T follicular helper cell (primary cell): Measurements from ENCODE around the gene CCDC63.
"Not testable (repeated sequence)": the region's sequence is repeated elsewhere in the genome, so short reads cannot be mapped to it uniquely, and the experiment has no call there.

Experiments
- DNase-seq: peaks from one replicate; pipeline ENCODE4 v3.0.0-alpha.2; 2020; ENCODE audit warnings: low read depth

The CCDC63 gene

GRCh38 chr12:110923192-110923591 lies 76.4 kb downstream of the CCDC63 start:
- no peak for DNase-seq

GRCh38 chr12:110923692-110924334 lies 77.0 kb downstream of the CCDC63 start:
- no peak for DNase-seq

- DNase-seq = no peak
These were observed 80.8 kb downstream of the CCDC63 start for GRCh38 chr12:110927546-110927945.

GRCh38 chr12:110928700-110929099 lies 81.9 kb downstream of the CCDC63 start:
- no peak for DNase-seq

- no peak for DNase-seq
These were observed 83.0 kb downstream of the CCDC63 start for GRCh38 chr12:110929818-110930217.

- DNase-seq = no peak
These were observed 83.8 kb downstream of the CCDC63 start for GRCh38 chr12:110930348-110931314.

- no peak for DNase-seq
These were observed 84.5 kb downstream of the CCDC63 start for GRCh38 chr12:110931315-110931728.

GRCh38 chr12:110932046-110932445 lies 85.3 kb downstream of the CCDC63 start:
- DNase-seq = no peak

- no peak for DNase-seq
These were observed 86.7 kb downstream of the CCDC63 start for GRCh38 chr12:110933326-110933974.

- DNase-seq = no peak
These were observed 87.5 kb downstream of the CCDC63 start for GRCh38 chr12:110934093-110934852.

- DNase-seq = no peak
These were observed 88.8 kb downstream of the CCDC63 start for GRCh38 chr12:110935588-110935987.

- no peak for DNase-seq
These were observed 89.7 kb downstream of the CCDC63 start for GRCh38 chr12:110936367-110937103.

- peak; percentile 27 for DNase-seq
These were observed 90.4 kb downstream of the CCDC63 start for GRCh38 chr12:110937104-110937641.

- DNase-seq = no peak
These were observed 93.5 kb downstream of the CCDC63 start for GRCh38 chr12:110940296-110940695.

- DNase-seq = no peak
These were observed 94.1 kb downstream of the CCDC63 start for GRCh38 chr12:110940933-110941332.

- DNase-seq = no peak
These were observed 94.6 kb downstream of the CCDC63 start for GRCh38 chr12:110941391-110941790.

- DNase-seq = no peak
These were observed 96.6 kb downstream of the CCDC63 start for GRCh38 chr12:110943373-110943772.

GRCh38 chr12:110948041-110948440 lies 101.3 kb downstream of the CCDC63 start:
- no peak for DNase-seq

GRCh38 chr12:110950466-110950865 lies 103.7 kb downstream of the CCDC63 start:
- not testable (repeated sequence) for DNase-seq

- DNase-seq = not testable (repeated sequence)
These were observed 104.1 kb downstream of the CCDC63 start for GRCh38 chr12:110950867-110951266.
